ENCODE measurements around the gene XPNPEP1.

The XPNPEP1 gene

DNA sequence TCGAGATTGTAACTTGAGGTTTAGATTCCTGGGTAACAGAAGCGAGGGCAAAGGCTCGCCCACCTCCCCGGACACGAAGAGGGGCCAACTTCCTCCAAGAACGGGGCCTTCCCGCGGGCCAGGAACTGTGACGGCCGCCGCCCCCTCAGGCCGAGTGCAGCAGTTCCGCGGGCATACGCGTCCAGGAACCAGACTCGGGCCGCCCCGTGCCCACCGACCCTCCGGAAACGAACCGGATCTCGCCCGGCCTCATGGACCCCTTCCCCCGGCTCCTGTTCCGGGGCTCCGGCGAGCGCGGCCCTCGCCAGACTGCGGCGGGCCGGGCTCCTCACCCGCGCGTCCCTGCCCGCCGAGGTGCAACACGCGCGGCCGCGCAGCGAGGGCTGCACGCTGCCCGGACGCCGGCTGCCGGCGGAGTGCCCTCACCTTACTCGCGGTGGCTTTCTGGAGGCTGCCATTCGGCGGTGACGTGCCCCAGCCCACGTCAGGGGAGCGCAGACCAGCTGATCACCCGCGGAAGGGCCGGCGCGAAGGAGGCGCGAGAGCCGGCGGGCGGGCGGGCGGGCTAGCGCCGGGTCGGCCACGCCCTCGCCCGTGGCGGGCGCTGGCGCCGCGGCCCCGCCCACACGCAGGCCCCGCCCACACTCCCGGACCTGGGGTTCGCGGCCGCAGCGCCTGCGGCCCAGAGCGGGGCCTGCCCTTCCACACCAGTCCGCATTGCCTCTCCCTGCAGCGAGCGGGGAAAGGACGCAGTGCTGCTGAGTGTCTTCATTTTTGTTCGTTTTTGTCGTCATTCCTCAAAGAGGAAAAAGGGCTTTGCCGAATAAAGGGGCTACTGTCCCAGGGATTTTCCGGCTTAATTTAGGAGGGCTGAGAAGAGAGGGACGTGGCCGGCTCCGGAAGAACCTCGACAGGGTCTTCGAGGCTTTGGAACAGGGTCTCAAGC is at the start of gene XPNPEP1:
XPNPEP1 (minus strand) TSS at position 536 of the 946 bp plus-strand sequence; CDS start at position 458, 78 bp downstream.
- DNase-seq, result peak; percentile 85
- Mint-ChIP-seq H3K36me3 (ENCODE audit: low read depth) (peaks cover 41% of the 10 kb centered on the region), H3K27ac (peak within 1 kb of the TSS; percentile 94), H3K9me3 (no peaks in the 10 kb centered on the region), H3K4me3 (peak within 1 kb of the TSS; percentile 93), H3K4me1 (ENCODE audit: low read depth) (peaks cover 56% of the 10 kb centered on the region), H3K27me3 (no peaks in the 10 kb centered on the region)

- Mint-ChIP-seq H3K4me3 (no peak overlapping the region), H3K9me3 (no peaks in the 10 kb centered on the region), H3K4me1 (ENCODE audit: low read depth) (peaks cover 7% of the 10 kb centered on the region), H3K27ac (no peak overlapping the region), H3K27me3 (no peaks in the 10 kb centered on the region), H3K36me3 (ENCODE audit: low read depth) (no peaks in the 10 kb centered on the region)
- DNase-seq, result no peak
Measured at GRCh38 chr10:109972372-109973001, 49.2 kb upstream of the XPNPEP1 start.

GRCh38 chr10:109971634-109972033 is 48.3 kb upstream of the XPNPEP1 start:
- Mint-ChIP-seq H3K27ac (no peak overlapping the region), H3K27me3 (no peaks in the 10 kb centered on the region), H3K4me3 (no peak overlapping the region), H3K9me3 (no peaks in the 10 kb centered on the region), H3K4me1 (ENCODE audit: low read depth) (peaks cover 1% of the 10 kb centered on the region), H3K36me3 (ENCODE audit: low read depth) (no peaks in the 10 kb centered on the region)
- no peak for DNase-seq

DNA sequence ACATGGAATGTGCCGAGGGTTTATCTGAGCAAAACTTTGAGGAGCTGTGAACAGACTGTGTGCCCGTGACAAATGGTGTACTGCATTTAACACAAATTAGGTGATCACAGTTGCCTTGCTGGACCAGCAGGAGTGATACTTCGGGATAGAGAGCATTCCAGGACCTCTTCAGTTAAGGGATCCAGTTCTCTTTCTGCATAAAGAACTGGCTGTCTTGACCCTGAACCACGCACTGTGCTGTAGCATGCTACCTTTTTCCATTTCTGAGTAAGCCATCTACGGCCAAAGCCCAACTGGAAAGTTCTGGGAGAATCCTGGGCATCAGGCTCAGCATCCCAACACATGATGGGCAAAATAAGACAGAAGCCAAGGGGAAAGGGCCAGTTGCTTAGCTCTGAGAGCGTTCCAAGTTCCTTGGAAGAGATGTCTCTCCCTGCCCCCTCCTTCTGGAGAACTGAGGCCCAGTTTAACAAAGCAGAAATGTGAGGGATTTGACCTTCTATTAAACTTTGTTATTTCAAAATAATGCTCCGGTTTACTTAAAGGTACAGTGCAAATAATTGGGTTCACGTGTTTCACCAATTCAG is 46.5 kb upstream of the XPNPEP1 start:
- no peak overlapping the region for H3K4me3 Mint-ChIP-seq
- H3K4me1 Mint-ChIP-seq (ENCODE audit: low read depth), result no peaks in the 10 kb centered on the region
- H3K27ac Mint-ChIP-seq, result no peak overlapping the region
- DNase-seq, result no peak
- no peaks in the 10 kb centered on the region for H3K27me3 Mint-ChIP-seq
- H3K9me3 Mint-ChIP-seq, result no peaks in the 10 kb centered on the region
- H3K36me3 Mint-ChIP-seq (ENCODE audit: low read depth), result no peaks in the 10 kb centered on the region

DNA sequence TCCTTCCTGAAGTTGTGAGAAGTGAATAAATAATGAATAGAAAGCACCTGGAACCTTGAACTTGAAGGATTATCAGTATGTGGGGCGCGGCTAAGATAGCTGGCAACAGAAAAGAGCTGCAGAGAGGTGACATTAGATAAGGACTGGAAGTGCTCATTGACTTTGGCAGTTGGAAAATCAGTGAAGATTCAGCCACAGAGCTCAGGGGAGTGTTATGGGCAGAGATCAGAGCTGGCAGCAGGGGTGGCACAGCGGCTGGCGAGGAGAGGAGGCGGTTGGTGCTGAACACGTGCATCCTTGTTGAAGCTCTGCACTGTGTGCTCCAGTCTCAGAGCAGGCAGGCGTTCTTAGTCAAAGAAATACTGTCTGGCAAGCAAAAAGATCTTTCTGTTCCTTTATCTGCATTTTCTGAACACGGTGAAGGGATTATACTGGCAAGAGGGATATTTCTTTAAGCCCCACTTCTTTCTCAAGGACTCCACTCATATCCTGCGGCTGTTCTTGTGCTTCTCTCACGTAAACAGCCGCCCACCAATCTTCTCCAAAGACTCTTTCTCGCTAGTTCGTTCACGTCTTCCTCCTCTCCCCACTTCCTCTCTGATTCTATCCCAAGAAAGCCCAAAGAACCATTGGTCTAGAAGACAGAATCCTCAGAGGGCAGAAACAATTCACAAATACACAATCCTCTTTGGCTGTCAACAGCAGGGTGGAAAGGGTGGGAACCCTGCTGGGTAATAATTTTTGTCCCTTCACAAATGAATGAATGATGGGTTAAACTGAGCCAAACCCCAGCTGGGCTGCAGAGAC is 45.8 kb upstream of the XPNPEP1 start:
- no peaks in the 10 kb centered on the region for H3K36me3 Mint-ChIP-seq (ENCODE audit: low read depth)
- DNase-seq, result no peak
- no peak overlapping the region for H3K4me3 Mint-ChIP-seq

GRCh38 chr10:109967739-109968088 is 44.4 kb upstream of the XPNPEP1 start:
- DNase-seq, result no peak
- Mint-ChIP-seq H3K9me3 (no peaks in the 10 kb centered on the region), H3K27ac (no peak overlapping the region), H3K4me1 (ENCODE audit: low read depth) (no peaks in the 10 kb centered on the region), H3K36me3 (ENCODE audit: low read depth) (no peaks in the 10 kb centered on the region), H3K4me3 (no peak overlapping the region), H3K27me3 (no peaks in the 10 kb centered on the region)

More for the DNA sequence above, 45.8 kb upstream of the XPNPEP1 start:
- no peak overlapping the region for H3K27ac Mint-ChIP-seq
- H3K27me3 Mint-ChIP-seq, result no peaks in the 10 kb centered on the region
- no peaks in the 10 kb centered on the region for H3K9me3 Mint-ChIP-seq
- no peaks in the 10 kb centered on the region for H3K4me1 Mint-ChIP-seq (ENCODE audit: low read depth)

- no peaks in the 10 kb centered on the region for H3K36me3 Mint-ChIP-seq (ENCODE audit: low read depth)
Measured at GRCh38 chr10:109966961-109967738, 43.8 kb upstream of the XPNPEP1 start.

DNA sequence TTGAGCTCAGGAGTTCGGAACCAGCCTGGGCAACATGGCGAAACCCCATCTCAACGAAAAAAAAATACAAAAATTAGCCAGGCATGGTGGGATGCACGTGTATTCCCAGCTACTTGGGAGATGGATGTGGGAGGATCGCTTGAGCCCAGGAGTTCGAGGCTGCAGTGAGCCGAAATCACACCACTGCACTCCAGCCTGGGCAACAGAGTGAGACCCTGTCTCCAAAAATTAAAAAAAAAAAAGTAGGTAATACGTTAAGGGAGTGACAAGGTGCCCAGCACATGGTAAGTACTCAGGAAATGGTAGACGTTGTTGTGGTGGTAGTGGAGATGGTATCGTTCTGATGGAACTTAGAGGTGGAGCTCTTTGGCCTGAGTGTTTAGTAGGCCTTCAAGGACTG is 41.0 kb upstream of the XPNPEP1 start:
- Mint-ChIP-seq H3K27ac (no peak overlapping the region), H3K27me3 (no peaks in the 10 kb centered on the region), H3K4me3 (no peak overlapping the region), H3K36me3 (ENCODE audit: low read depth) (no peaks in the 10 kb centered on the region), H3K9me3 (no peaks in the 10 kb centered on the region), H3K4me1 (ENCODE audit: low read depth) (no peaks in the 10 kb centered on the region)
- no peak for DNase-seq

More at GRCh38 chr10:109966961-109967738, 43.8 kb upstream of the XPNPEP1 start:
- H3K4me1 Mint-ChIP-seq (ENCODE audit: low read depth), result no peaks in the 10 kb centered on the region
- H3K27ac Mint-ChIP-seq, result no peak overlapping the region
- DNase-seq, result no peak
- no peak overlapping the region for H3K4me3 Mint-ChIP-seq
- no peaks in the 10 kb centered on the region for H3K27me3 Mint-ChIP-seq
- no peaks in the 10 kb centered on the region for H3K9me3 Mint-ChIP-seq

- Mint-ChIP-seq H3K9me3 (no peaks in the 10 kb centered on the region), H3K4me1 (ENCODE audit: low read depth) (no peaks in the 10 kb centered on the region), H3K4me3 (no peak overlapping the region), H3K36me3 (ENCODE audit: low read depth) (no peaks in the 10 kb centered on the region), H3K27me3 (no peaks in the 10 kb centered on the region), H3K27ac (no peak overlapping the region)
- DNase-seq, result no peak
Measured at GRCh38 chr10:109963439-109963838, 40.1 kb upstream of the XPNPEP1 start.

DNA sequence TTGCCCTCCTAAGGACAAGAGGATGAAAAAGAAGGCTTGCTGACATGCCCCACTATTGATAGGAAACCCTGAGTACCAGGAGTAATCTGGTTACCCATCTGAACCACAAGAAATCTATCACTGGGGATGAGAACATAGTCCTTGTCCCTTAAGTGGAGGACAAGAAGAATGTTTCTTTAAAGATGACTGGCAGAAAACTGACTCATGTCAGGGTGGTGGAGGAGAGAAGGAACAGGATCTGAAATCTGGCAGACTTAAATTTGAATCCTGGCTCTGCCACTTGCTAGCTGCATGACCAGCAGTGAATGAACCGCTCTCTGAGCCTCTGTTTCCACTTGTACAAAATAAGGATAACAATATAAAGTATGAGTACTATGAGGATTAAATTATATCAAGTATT is 38.9 kb upstream of the XPNPEP1 start:
- Mint-ChIP-seq H3K27me3 (no peaks in the 10 kb centered on the region), H3K27ac (no peak overlapping the region)

GRCh38 chr10:109961174-109962001 is 38.1 kb upstream of the XPNPEP1 start:
- no peaks in the 10 kb centered on the region for H3K27me3 Mint-ChIP-seq
- no peaks in the 10 kb centered on the region for H3K36me3 Mint-ChIP-seq (ENCODE audit: low read depth)
- peaks cover 5% of the 10 kb centered on the region for H3K4me1 Mint-ChIP-seq (ENCODE audit: low read depth)
- DNase-seq, result no peak
- H3K4me3 Mint-ChIP-seq, result no peak overlapping the region
- H3K27ac Mint-ChIP-seq, result no peak overlapping the region
- no peaks in the 10 kb centered on the region for H3K9me3 Mint-ChIP-seq

More for the DNA sequence above, 38.9 kb upstream of the XPNPEP1 start:
- no peak overlapping the region for H3K4me3 Mint-ChIP-seq
- DNase-seq, result no peak
- no peaks in the 10 kb centered on the region for H3K4me1 Mint-ChIP-seq (ENCODE audit: low read depth)
- H3K36me3 Mint-ChIP-seq (ENCODE audit: low read depth), result no peaks in the 10 kb centered on the region
- no peaks in the 10 kb centered on the region for H3K9me3 Mint-ChIP-seq

GRCh38 chr10:109960682-109961081 is 37.4 kb upstream of the XPNPEP1 start:
- Mint-ChIP-seq H3K4me3 (no peak overlapping the region), H3K4me1 (ENCODE audit: low read depth) (peaks cover 6% of the 10 kb centered on the region), H3K27me3 (no peaks in the 10 kb centered on the region), H3K27ac (no peak overlapping the region), H3K9me3 (no peaks in the 10 kb centered on the region), H3K36me3 (ENCODE audit: low read depth) (no peaks in the 10 kb centered on the region)
- no peak for DNase-seq
